Body of pancreas (tissue), 4 donors: Measurements from ENCODE around the gene ZNF644.

Experiments used
- POLR2A ChIP-seq, 3 donors: fragments of 450-650 bp; IDR thresholded peaks; one replicate each; pipeline ENCODE4 v1.6.1; 2016; ENCODE audit warnings: antibody characterized with exemption in 3 of 3, mild to moderate bottlenecking in 2 of 3
- TF ChIP-seq, protein P1 (sequence below), 7 experiments: fragments of 450-650 bp in 4 of 7; fragments of 200-600 bp in 3 of 7; sonication (generic) in 3 of 7; IDR thresholded peaks; one replicate each; pipeline ENCODE4 v1.5.1; 2016 to 2019; ENCODE audit warnings: antibody characterized with exemption in 7 of 7

DNA sequence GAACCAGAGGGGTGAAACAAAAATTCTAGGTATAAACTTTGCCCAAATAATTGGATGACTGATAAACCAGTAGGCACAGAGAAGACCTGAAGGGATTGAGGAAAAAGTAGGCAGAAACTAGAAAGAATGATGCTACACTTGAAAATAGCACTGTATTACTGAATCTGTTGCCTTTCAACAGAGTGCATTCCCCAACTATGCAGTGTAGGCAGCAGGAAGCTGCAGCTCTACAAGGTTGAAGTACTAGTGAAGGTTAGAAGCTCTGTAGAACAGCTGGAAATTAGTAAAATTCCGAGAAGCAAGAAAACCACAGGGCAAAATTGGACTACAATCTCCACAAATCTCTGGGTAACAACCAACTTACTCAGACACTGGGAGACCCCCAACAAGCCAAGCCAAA lies 27.4 kb downstream of the ZNF644 start:
- TF ChIP-seq POLR2A (IDR thresholded peaks at IDR 0.05) = no peak
- TF ChIP-seq, protein P1, sequence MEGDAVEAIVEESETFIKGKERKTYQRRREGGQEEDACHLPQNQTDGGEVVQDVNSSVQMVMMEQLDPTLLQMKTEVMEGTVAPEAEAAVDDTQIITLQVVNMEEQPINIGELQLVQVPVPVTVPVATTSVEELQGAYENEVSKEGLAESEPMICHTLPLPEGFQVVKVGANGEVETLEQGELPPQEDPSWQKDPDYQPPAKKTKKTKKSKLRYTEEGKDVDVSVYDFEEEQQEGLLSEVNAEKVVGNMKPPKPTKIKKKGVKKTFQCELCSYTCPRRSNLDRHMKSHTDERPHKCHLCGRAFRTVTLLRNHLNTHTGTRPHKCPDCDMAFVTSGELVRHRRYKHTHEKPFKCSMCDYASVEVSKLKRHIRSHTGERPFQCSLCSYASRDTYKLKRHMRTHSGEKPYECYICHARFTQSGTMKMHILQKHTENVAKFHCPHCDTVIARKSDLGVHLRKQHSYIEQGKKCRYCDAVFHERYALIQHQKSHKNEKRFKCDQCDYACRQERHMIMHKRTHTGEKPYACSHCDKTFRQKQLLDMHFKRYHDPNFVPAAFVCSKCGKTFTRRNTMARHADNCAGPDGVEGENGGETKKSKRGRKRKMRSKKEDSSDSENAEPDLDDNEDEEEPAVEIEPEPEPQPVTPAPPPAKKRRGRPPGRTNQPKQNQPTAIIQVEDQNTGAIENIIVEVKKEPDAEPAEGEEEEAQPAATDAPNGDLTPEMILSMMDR (IDR thresholded peaks at IDR 0.05) = no peak
